OCI-M2 (cell line): ENCODE results near the gene CNGA1.

Experiments
- DNase-seq: peaks from one replicate; lab custom pipeline; 2025; ENCODE audit not compliant: unreplicated experiment; lab: John Stamatoyannopoulos, UW

The CNGA1 gene

GRCh38 chr4:47913861-47914219 is 102.6 kb downstream of the CNGA1 start:
- no peak for DNase-seq

GRCh38 chr4:47913330-47913729 is 103.2 kb downstream of the CNGA1 start:
- DNase-seq, result no peak

DNA sequence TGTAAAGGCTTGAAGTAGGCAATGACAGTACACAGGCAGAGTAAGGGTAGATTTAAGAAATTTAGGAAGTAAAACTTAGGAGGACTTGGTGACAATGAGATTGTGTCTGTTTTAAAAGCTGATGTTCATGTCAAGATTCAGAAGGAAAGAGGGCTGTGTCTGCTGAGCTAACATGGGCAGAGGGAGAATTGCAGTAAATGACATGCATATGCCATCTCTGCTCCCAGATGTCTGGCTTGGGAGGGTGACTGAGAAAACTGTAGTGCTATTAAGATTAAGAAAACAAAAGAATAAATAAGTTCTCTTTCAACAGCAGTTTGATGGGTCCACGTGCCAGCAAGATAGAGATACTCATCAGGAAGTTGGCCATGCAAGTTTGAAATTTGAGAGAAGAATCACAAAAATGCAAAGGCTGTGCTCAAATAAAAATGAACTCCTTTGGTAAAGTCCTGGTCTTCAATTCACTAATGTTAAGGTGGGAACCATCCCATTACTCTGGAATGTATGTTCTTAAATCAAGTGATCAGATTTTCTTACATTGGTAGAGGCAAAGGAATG is 109.3 kb downstream of the CNGA1 start:
- DNase-seq, result no peak

- no peak for DNase-seq
Observed at GRCh38 chr4:47899639-47900038, 116.8 kb downstream of the CNGA1 start.

DNA sequence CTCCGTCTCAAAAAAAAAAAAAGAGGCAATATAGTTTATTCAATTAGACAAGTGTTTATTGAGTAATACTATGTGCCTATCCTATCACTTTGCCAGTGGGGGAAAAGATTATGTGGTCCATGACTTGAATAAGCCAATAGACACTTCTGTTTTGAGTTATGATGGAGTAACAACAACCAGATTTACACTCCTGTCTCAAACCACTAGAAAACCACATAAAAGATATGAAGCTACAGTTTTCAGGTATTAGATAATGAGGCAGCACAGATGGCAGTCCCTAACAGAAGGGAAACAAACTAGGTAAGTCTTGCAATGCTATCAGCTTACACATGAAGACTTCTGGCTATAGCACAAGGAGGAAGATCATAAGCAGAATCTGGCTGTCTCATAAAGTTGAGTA is 124.6 kb downstream of the CNGA1 start:
- DNase-seq, result no peak
